Esophagus squamous epithelium (tissue), 5 donors: Measurements from ENCODE around the gene ARFRP1. TPM values are rescaled to one million over a fixed set of nuclear protein-coding genes. Genes with fewer than 3 reads are reported as not detected.

Experiments used
- DNase-seq: peaks from one replicate; lab custom pipeline; 2025; lab: John Stamatoyannopoulos, UW
- H3K27ac ChIP-seq, 4 donors: fragments of 200-600 bp; sonication (generic); one replicate each; pipeline ENCODE4 v1.5.1; 2016 to 2019; ENCODE audit warnings: mild to moderate bottlenecking in 1 of 4
- H3K27me3 ChIP-seq, 4 donors: fragments of 200-600 bp; sonication (generic); 1 replicate in 3 of 4; 2 replicates in 1 of 4; pipeline versions ENCODE4 v1.5.1 to v1.6.0; 2017 to 2021; ENCODE audit warnings: antibody characterized with exemption in 1 of 4
- H3K36me3 ChIP-seq, 3 donors: fragments of 200-600 bp; sonication (generic); one replicate each; pipeline ENCODE4 v1.5.1; 2016 to 2019
- H3K4me1 ChIP-seq, 3 donors: fragments of 200-600 bp; sonication (generic); one replicate each; pipeline ENCODE4 v1.5.1; 2017 to 2019
- H3K4me3 ChIP-seq, 4 donors: fragments of 200-600 bp; sonication (generic); 1 replicate in 3 of 4; 2 replicates in 1 of 4; pipeline ENCODE4 v1.5.1; 2016 to 2019; ENCODE audit warnings: mild to moderate bottlenecking in 2 of 4, moderate library complexity in 1 of 4
- H3K9me3 ChIP-seq, 3 donors: fragments of 200-600 bp; sonication (generic); one replicate each; pipeline ENCODE4 v1.5.1; 2016 to 2019
- CTCF ChIP-seq, 6 experiments: fragments of 450-650 bp in 4 of 6; fragments of 200-600 bp in 2 of 6; sonication (generic) in 2 of 6; IDR thresholded peaks; one replicate each; pipeline ENCODE4 v1.5.1; 2016 to 2019; ENCODE audit warnings: antibody characterized with exemption in 6 of 6, mild to moderate bottlenecking in 4 of 6, moderate library complexity in 4 of 6
- POLR2A ChIP-seq, 4 donors: fragments of 450-650 bp; IDR thresholded peaks; one replicate each; pipeline ENCODE4 v1.6.1; 2017; ENCODE audit warnings: antibody characterized with exemption in 4 of 4, mild to moderate bottlenecking in 4 of 4, moderate library complexity in 3 of 4
- WGBS, 2 donors: methylation state at CpG; one replicate each; pipeline ENCODE4 v1.1.5; 2018; 5-methylcytosine and 5-hydroxymethylcytosine counted together
- intact Hi-C: fragments of 100-400 bp; cut with DNase I; formaldehyde crosslinking; loops from one replicate; pipeline ENCODE4 v1.15.0; 2022
- total RNA-seq, 4 donors: library from RNA; depleted of rRNA; stranded (reverse); fragments of >200 nt; gene quantifications; one replicate each; pipeline ENCODE4 v1.1.0, GENCODE V29; 2016
- donor health status: DM: yes; HTN: yes; CAD: no.

Gene ARFRP1
- total RNA-seq, 4 donors from 2014 or later, result 30.4 to 45.5 (median 37.0) TPM

- no peak for DNase-seq
- 89 to 90% methylated on average over 13 to 16 of the region's 25 CpGs for WGBS, 2 donors
- intact Hi-C loops, result no loop called here
- peaks cover 0 to 48% (median 15%) of the 10 kb centered on the region in 3 donors for H3K36me3 ChIP-seq
- peaks cover 32 to 43% (median 33%) of the 10 kb centered on the region in 3 donors for H3K4me1 ChIP-seq
- no peak overlapping the region for H3K27ac ChIP-seq
- no peaks in the 10 kb centered on the region for H3K27me3 ChIP-seq
- no peak overlapping the region for H3K4me3 ChIP-seq
- no peaks in the 10 kb centered on the region for H3K9me3 ChIP-seq
- TF ChIP-seq CTCF (IDR thresholded peaks at IDR 0.05), result no peak
- TF ChIP-seq POLR2A (IDR thresholded peaks at IDR 0.05), result no peak
These were observed 26.6 kb upstream of the ARFRP1 start for GRCh38 chr20:63734111-63734945.

- no peak overlapping the region for H3K4me3 ChIP-seq
- H3K27me3 ChIP-seq, result no peaks in the 10 kb centered on the region
- no peaks in the 10 kb centered on the region for H3K9me3 ChIP-seq
- H3K4me1 ChIP-seq, result peaks cover 26 to 38% (median 28%) of the 10 kb centered on the region in 3 donors
- 50 to 90% methylated on average over 1 to 9 of the region's 18 CpGs for whole genome bisulfite sequencing, 2 donors
- no peak for DNase-seq
- intact Hi-C loops, result no loop called here
- TF ChIP-seq CTCF (IDR thresholded peaks at IDR 0.05) (no peak), POLR2A (IDR thresholded peaks at IDR 0.05) (no peak)
- H3K36me3 ChIP-seq, result peaks cover 0 to 49% (median 15%) of the 10 kb centered on the region in 3 donors
- H3K27ac ChIP-seq, result no peak overlapping the region
These were observed 25.9 kb upstream of the ARFRP1 start for GRCh38 chr20:63733579-63734081.

GRCh38 chr20:63733117-63733516 is 25.3 kb upstream of the ARFRP1 start:
- no peak overlapping the region for H3K27ac ChIP-seq
- WGBS, 2 donors, result 90 to 100% methylated on average over 2 of the region's 13 CpGs
- intact Hi-C loops, result no loop called here
- no peak overlapping the region for H3K4me3 ChIP-seq
- no peak for TF ChIP-seq POLR2A (IDR thresholded peaks at IDR 0.05)
- TF ChIP-seq CTCF (IDR thresholded peaks at IDR 0.05), result no peak
- no peaks in the 10 kb centered on the region for H3K9me3 ChIP-seq
- H3K36me3 ChIP-seq, result peaks cover 0 to 54% (median 15%) of the 10 kb centered on the region in 3 donors
- DNase-seq, result no peak
- no peaks in the 10 kb centered on the region for H3K27me3 ChIP-seq
- H3K4me1 ChIP-seq, result peaks cover 21 to 38% (median 28%) of the 10 kb centered on the region in 3 donors

- intact Hi-C loops, result no loop called here
- peaks cover 0 to 56% (median 15%) of the 10 kb centered on the region in 3 donors for H3K36me3 ChIP-seq
- WGBS, 2 donors, result 85 to 86% methylated on average over 38 of the region's 38 CpGs
These were observed 24.6 kb upstream of the ARFRP1 start for GRCh38 chr20:63732118-63733095.

More at GRCh38 chr20:63732118-63733095, 24.6 kb upstream of the ARFRP1 start:
- H3K27ac ChIP-seq, result no peak overlapping the region
- DNase-seq, result no peak
- H3K4me1 ChIP-seq, result peaks cover 14 to 36% (median 20%) of the 10 kb centered on the region in 3 donors
- H3K27me3 ChIP-seq, result no peaks in the 10 kb centered on the region
- TF ChIP-seq POLR2A (IDR thresholded peaks at IDR 0.05), result no peak
- TF ChIP-seq CTCF (IDR thresholded peaks at IDR 0.05), result no peak
- H3K4me3 ChIP-seq, result no peak overlapping the region
- H3K9me3 ChIP-seq, result no peaks in the 10 kb centered on the region
